ENCODE results near the gene NLRC5.
"Not testable (repeated sequence)": the region's sequence is repeated elsewhere in the genome, so short reads cannot be mapped to it uniquely, and the experiment has no call there.

The NLRC5 gene

GRCh38 chr16:57093666-57094564 lies 104.6 kb downstream of the NLRC5 start:
- TF ChIP-seq CTCF (IDR thresholded peaks at IDR 0.05; ENCODE audit: control insufficient read depth, extremely low read depth, insufficient read depth) = no peak
- peak overlapping the region; percentile 54; the same call in 1 of the 2 replicates for H3K4me3 ChIP-seq (ENCODE audit: low read depth, low read length)
- DNase-seq (ENCODE audit: low read depth) = no peak

GRCh38 chr16:57094911-57095310 lies 105.6 kb downstream of the NLRC5 start:
- H3K4me3 ChIP-seq (ENCODE audit: low read depth, low read length) = no peak overlapping the region
- no peak for DNase-seq (ENCODE audit: low read depth)
- TF ChIP-seq CTCF (IDR thresholded peaks at IDR 0.05; ENCODE audit: control insufficient read depth, extremely low read depth, insufficient read depth) = no peak

GRCh38 chr16:57096192-57096591 lies 106.8 kb downstream of the NLRC5 start:
- no peak overlapping the region for H3K4me3 ChIP-seq (ENCODE audit: low read depth, low read length)
- no peak for DNase-seq (ENCODE audit: low read depth)
- no peak for TF ChIP-seq CTCF (IDR thresholded peaks at IDR 0.05; ENCODE audit: control insufficient read depth, extremely low read depth, insufficient read depth)

- no peak overlapping the region for H3K4me3 ChIP-seq (ENCODE audit: low read depth, low read length)
- no peak for TF ChIP-seq CTCF (IDR thresholded peaks at IDR 0.05; ENCODE audit: control insufficient read depth, extremely low read depth, insufficient read depth)
- DNase-seq (ENCODE audit: low read depth) = no peak
These were observed 107.4 kb downstream of the NLRC5 start for GRCh38 chr16:57096793-57097192.

- DNase-seq (ENCODE audit: low read depth) = no peak
- no peak for TF ChIP-seq CTCF (IDR thresholded peaks at IDR 0.05; ENCODE audit: control insufficient read depth, extremely low read depth, insufficient read depth)
- no peak overlapping the region for H3K4me3 ChIP-seq (ENCODE audit: low read depth, low read length)
These were observed 109.0 kb downstream of the NLRC5 start for GRCh38 chr16:57098188-57098841.

- not testable (repeated sequence) for DNase-seq (ENCODE audit: low read depth); H3K4me3 ChIP-seq (ENCODE audit: low read depth, low read length)
These were observed 110.6 kb downstream of the NLRC5 start for GRCh38 chr16:57099965-57100364.

GRCh38 chr16:57100445-57100844 lies 111.1 kb downstream of the NLRC5 start:
- TF ChIP-seq CTCF (IDR thresholded peaks at IDR 0.05; ENCODE audit: control insufficient read depth, extremely low read depth, insufficient read depth) = no peak
- DNase-seq (ENCODE audit: low read depth) = no peak
- H3K4me3 ChIP-seq (ENCODE audit: low read depth, low read length) = no peak overlapping the region
